Sigmoid colon (tissue), 4 donors: ENCODE data around the gene C1orf198.

Experiments used
- CTCF ChIP-seq, 4 experiments: fragments of 450-650 bp in 3 of 4; fragments of 200-600 bp in 1 of 4; IDR thresholded peaks; one replicate each; pipeline ENCODE4 v1.5.1; 2016 to 2019; ENCODE audit warnings: antibody characterized with exemption in 4 of 4, mild to moderate bottlenecking in 3 of 4, moderate library complexity in 2 of 4
- POLR2A ChIP-seq, 2 donors: fragments of 450-650 bp; IDR thresholded peaks; one replicate each; pipeline ENCODE4 v1.6.1; 2016; ENCODE audit warnings: antibody characterized with exemption in 2 of 2, mild to moderate bottlenecking in 2 of 2, moderate library complexity in 2 of 2
- POLR2AphosphoS5 ChIP-seq, 4 donors: sonication (generic); formaldehyde crosslinking; IDR thresholded peaks; one replicate each; pipeline ENCODE4 v1.6.1; 2017; ENCODE audit warnings: antibody characterized with exemption in 4 of 4

GRCh38 chr1:230854423-230854822 lies 13.9 kb downstream of the C1orf198 start:
- TF ChIP-seq POLR2A (IDR thresholded peaks at IDR 0.05), result no peak
- no peak for TF ChIP-seq CTCF (IDR thresholded peaks at IDR 0.05)
- no peak for TF ChIP-seq POLR2AphosphoS5 (IDR thresholded peaks at IDR 0.05)
